ENCODE measurements around the gene FGD4. TPM values are rescaled to one million over a fixed set of nuclear protein-coding genes. Genes with fewer than 3 reads are reported as not detected.

Gene FGD4
- total and polyA plus RNA-seq, 4 donors: 4.8 to 64.6 (median 24.2) TPM

GRCh38 chr12:32589165-32589865, 190.0 kb downstream of the FGD4 start:
- peaks cover 0 to 7% (median 0%) of the 10 kb centered on the region in 5 donors for H3K4me1 ChIP-seq (ENCODE audit: control insufficient read depth in 5 of 5, insufficient read depth in 5 of 5, low read length in 5 of 5)
- WGBS, 2 donors: 21 to 60% methylated on average over 4 of the region's 4 CpGs
- no peak overlapping the region for H3K4me3 ChIP-seq
- ATAC-seq (ENCODE audit: insufficient read depth, low FRiP score): no peak
- peaks cover 0 to 7% (median 4%) of the 10 kb centered on the region in 4 donors for H3K36me3 ChIP-seq (ENCODE audit: control insufficient read depth in 4 of 4, insufficient read depth in 4 of 4, low read length in 4 of 4)
- no peak for DNase-seq
- no peak overlapping the region for H3K9ac ChIP-seq (ENCODE audit: insufficient read depth in 1 of 2, low read length in 2 of 2)
- no peaks in the 10 kb centered on the region for H3K9me3 ChIP-seq (ENCODE audit: control insufficient read depth in 4 of 4, insufficient read depth in 3 of 4, low read length in 3 of 4)
- peak overlapping the region in 1 of 2 donors; percentile 14 for H3K27ac ChIP-seq (ENCODE audit: low read depth in 1 of 2, low read length in 1 of 2)
- H3K27me3 ChIP-seq (ENCODE audit: control insufficient read depth in 3 of 3, insufficient read depth in 3 of 3, low read length in 2 of 3): no peaks in the 10 kb centered on the region
- no peak for TF ChIP-seq CTCF (IDR thresholded peaks at IDR 0.05; ENCODE audit: control extremely low read depth, extremely low read depth)

GRCh38 chr12:32595251-32595650, 195.9 kb downstream of the FGD4 start:
- peaks cover 0 to 8% (median 3%) of the 10 kb centered on the region in 4 donors for H3K36me3 ChIP-seq (ENCODE audit: control insufficient read depth in 4 of 4, insufficient read depth in 4 of 4, low read length in 4 of 4)
- peaks cover 0 to 3% (median 0%) of the 10 kb centered on the region in 5 donors for H3K4me1 ChIP-seq (ENCODE audit: control insufficient read depth in 5 of 5, insufficient read depth in 5 of 5, low read length in 5 of 5)
- ATAC-seq (ENCODE audit: insufficient read depth, low FRiP score): no peak
- H3K9me3 ChIP-seq (ENCODE audit: control insufficient read depth in 4 of 4, insufficient read depth in 3 of 4, low read length in 3 of 4): no peaks in the 10 kb centered on the region
- no peak overlapping the region for H3K4me3 ChIP-seq
- H3K27me3 ChIP-seq (ENCODE audit: control insufficient read depth in 3 of 3, insufficient read depth in 3 of 3, low read length in 2 of 3): no peaks in the 10 kb centered on the region
- DNase-seq: peak in 1 of 3 donors; percentile 5
- H3K9ac ChIP-seq (ENCODE audit: insufficient read depth in 1 of 2, low read length in 2 of 2): no peak overlapping the region
- H3K27ac ChIP-seq (ENCODE audit: low read depth in 1 of 2, low read length in 1 of 2): no peak overlapping the region
- no peak for TF ChIP-seq CTCF (IDR thresholded peaks at IDR 0.05; ENCODE audit: control extremely low read depth, extremely low read depth)
- WGBS, 2 donors: 72 to 74% methylated on average over 2 of the region's 2 CpGs

GRCh38 chr12:32596030-32596429, 196.7 kb downstream of the FGD4 start:
- Histone ChIP-seq H3K36me3 (ENCODE audit: control insufficient read depth in 4 of 4, insufficient read depth in 4 of 4, low read length in 4 of 4) (peaks cover 0 to 4% (median 2%) of the 10 kb centered on the region in 4 donors), H3K27me3 (ENCODE audit: control insufficient read depth in 3 of 3, insufficient read depth in 3 of 3, low read length in 2 of 3) (no peaks in the 10 kb centered on the region), H3K9me3 (ENCODE audit: control insufficient read depth in 4 of 4, insufficient read depth in 3 of 4, low read length in 3 of 4) (no peaks in the 10 kb centered on the region), H3K9ac (ENCODE audit: insufficient read depth in 1 of 2, low read length in 2 of 2) (no peak overlapping the region), H3K4me3 (no peak overlapping the region), H3K27ac (ENCODE audit: low read depth in 1 of 2, low read length in 1 of 2) (no peak overlapping the region), H3K4me1 (ENCODE audit: control insufficient read depth in 5 of 5, insufficient read depth in 5 of 5, low read length in 5 of 5) (peaks cover 0 to 3% (median 0%) of the 10 kb centered on the region in 5 donors)
- no peak for TF ChIP-seq CTCF (IDR thresholded peaks at IDR 0.05; ENCODE audit: control extremely low read depth, extremely low read depth)
- 34 to 47% methylated on average over 1 of the region's 1 CpG for WGBS, 2 donors
- DNase-seq: no peak
- ATAC-seq (ENCODE audit: insufficient read depth, low FRiP score): no peak

Data from lung (tissue), 12 donors.